HepG2 (cell line): ENCODE measurements around the gene ANGPTL5. TPM values are rescaled to one million over a fixed set of nuclear protein-coding genes. Genes with fewer than 3 reads are reported as not detected.

Source experiments
- BORCS8-MEF2B ChIP-seq: sonication (generic); formaldehyde crosslinking; IDR thresholded peaks from 2 replicates; pipeline ENCODE4 v1.8.0; 2022; ENCODE audit warnings: mild to moderate bottlenecking, missing genetic modification reagents
- CTCF ChIP-seq: sonication (generic); formaldehyde crosslinking; IDR thresholded peaks from 2 replicates; pipeline ENCODE4 v1.5.0; 2020; ENCODE audit warnings: mild to moderate bottlenecking, missing genetic modification reagents, moderate library complexity
- DR1 ChIP-seq: sonication (generic); formaldehyde crosslinking; IDR thresholded peaks from 2 replicates; pipeline ENCODE4 v1.8.0; 2021; ENCODE audit warnings: mild to moderate bottlenecking, missing genetic modification reagents, inconsistent platforms
- ELF1 ChIP-seq: sonication (generic); formaldehyde crosslinking; IDR thresholded peaks from 2 replicates; pipeline ENCODE4 v1.4.0; 2020; ENCODE audit warnings: missing genetic modification reagents
- FOXK1 ChIP-seq: sonication (generic); formaldehyde crosslinking; IDR thresholded peaks from 2 replicates; pipeline ENCODE4 v1.4.0; 2020; ENCODE audit warnings: low read depth, missing genetic modification reagents, borderline replicate concordance
- GATAD1 ChIP-seq: IDR thresholded peaks from 2 replicates; pipeline ENCODE4 v1.6.1; 2016; ENCODE audit warnings: missing genetic modification reagents, missing compliant biosample characterization
- HDAC2 ChIP-seq: sonication (generic); formaldehyde crosslinking; IDR thresholded peaks from 2 replicates; pipeline ENCODE4 v1.4.0; 2020; ENCODE audit warnings: missing genetic modification reagents
- MAF1 ChIP-seq: sonication (generic); formaldehyde crosslinking; IDR thresholded peaks from 2 replicates; pipeline ENCODE4 v1.5.0; 2020; ENCODE audit warnings: missing genetic modification reagents, borderline replicate concordance
- MIER3 ChIP-seq: IDR thresholded peaks from 2 replicates; pipeline ENCODE4 v1.6.1; 2016; ENCODE audit warnings: missing compliant biosample characterization, borderline replicate concordance
- NFKB2 ChIP-seq: sonication (generic); formaldehyde crosslinking; IDR thresholded peaks from 2 replicates; pipeline ENCODE4 v1.4.0; 2020; ENCODE audit warnings: missing genetic modification reagents, borderline replicate concordance
- NFRKB ChIP-seq: fragments of 450-650 bp; IDR thresholded peaks from 2 replicates; pipeline ENCODE4 v1.6.1; 2017
- NFYB ChIP-seq: sonication (generic); formaldehyde crosslinking; IDR thresholded peaks from 2 replicates; pipeline ENCODE4 v1.4.0; 2020; ENCODE audit warnings: missing genetic modification reagents
- NONO ChIP-seq, 2 experiments: fragments of 450-650 bp in 1 of 2; sonication (generic) in 1 of 2; formaldehyde crosslinking in 1 of 2; IDR thresholded peaks in 1 of 2; conservative IDR thresholded peaks in 1 of 2; 2 replicates each; pipeline versions ENCODE4 v1.6.1 to v1.8.0; 2017 to 2022; ENCODE audit warnings: mild to moderate bottlenecking in 1 of 2, missing genetic modification reagents in 1 of 2, moderate library complexity in 1 of 2
- RAD21 ChIP-seq: fragments of 450-650 bp; formaldehyde crosslinking; IDR thresholded peaks from 2 replicates; pipeline ENCODE4 v1.5.0; 2020; ENCODE audit warnings: mild to moderate bottlenecking
- RCOR2 ChIP-seq: IDR thresholded peaks from 2 replicates; pipeline ENCODE4 v1.6.1; 2016; ENCODE audit warnings: missing biosample characterization, missing genetic modification reagents
- REL ChIP-seq: sonication (generic); formaldehyde crosslinking; conservative IDR thresholded peaks from 2 replicates; pipeline ENCODE4 v1.8.0; 2022; ENCODE audit warnings: mild to moderate bottlenecking, missing genetic modification reagents, moderate library complexity
- RNF2 ChIP-seq: fragments of 450-650 bp; conservative IDR thresholded peaks from 2 replicates; pipeline ENCODE4 v1.6.1; 2016; ENCODE audit warnings: low read depth
- RNF219 ChIP-seq: sonication (generic); formaldehyde crosslinking; IDR thresholded peaks from 2 replicates; pipeline ENCODE4 v1.5.0; 2020; ENCODE audit warnings: mild to moderate bottlenecking, missing genetic modification reagents
- RXRA ChIP-seq: sonication (generic); formaldehyde crosslinking; IDR thresholded peaks from 2 replicates; pipeline ENCODE4 v1.5.1; 2020; ENCODE audit warnings: missing genetic modification reagents
- TEAD2 ChIP-seq: sonication (generic); formaldehyde crosslinking; IDR thresholded peaks from 2 replicates; pipeline ENCODE4 v1.9.0; 2021; ENCODE audit warnings: missing genetic modification reagents
- TGIF2 ChIP-seq: IDR thresholded peaks from 2 replicates; pipeline ENCODE4 v1.6.1; 2016; ENCODE audit warnings: control low read depth, missing compliant biosample characterization
- ZMAT3 ChIP-seq: sonication (generic); formaldehyde crosslinking; conservative IDR thresholded peaks from 2 replicates; pipeline ENCODE4 v1.7.0; 2021; ENCODE audit warnings: missing genetic modification reagents
- ZNF501 ChIP-seq: sonication (generic); formaldehyde crosslinking; IDR thresholded peaks from 2 replicates; pipeline ENCODE4 v1.5.1; 2020; ENCODE audit warnings: mild to moderate bottlenecking, moderate library complexity, missing genetic modification reagents
- ZNF549 ChIP-seq: sonication (generic); formaldehyde crosslinking; IDR thresholded peaks from 2 replicates; pipeline ENCODE4 v1.5.0; 2020; ENCODE audit warnings: missing genetic modification reagents
- ZNF552 ChIP-seq: sonication (generic); formaldehyde crosslinking; IDR thresholded peaks from 2 replicates; pipeline ENCODE4 v1.9.0; 2022; ENCODE audit warnings: missing genetic modification reagents, mild to moderate bottlenecking, borderline replicate concordance
- polyA plus RNA-seq, 8 experiments: library from polyadenylated mRNA; depleted of rRNA in 3 of 8; stranded (reverse) in 7 of 8; unstranded in 1 of 8; fragments of >200 nt; fragmentation: Illumina TruSeq in 4 of 8; extraction: Trizol in 4 of 8; gene quantifications; 2 replicates each; pipeline versions ENCODE4 v1.2.1 to v1.2.3, GENCODE V29; 2011 to 2016; ENCODE audit warnings: low read depth in 4 of 8, missing spikeins in 1 of 8, mixed read lengths in 1 of 8; ENCODE audit not compliant: insufficient read depth in 1 of 8
- total RNA-seq, 5 experiments: library from RNA; depleted of rRNA; stranded (reverse); fragments of >200 nt; fragmentation: Illumina TruSeq; extraction: Trizol; gene quantifications; 2 replicates each; pipeline ENCODE4 v1.2.3, GENCODE V29; 2016; ENCODE audit warnings: low read depth in 1 of 5
- TF ChIP-seq, protein P1 (sequence below): sonication (generic); formaldehyde crosslinking; IDR thresholded peaks from 2 replicates; pipeline ENCODE4 v1.8.1; 2023; ENCODE audit warnings: mild to moderate bottlenecking, moderate library complexity, missing genetic modification reagents

The ANGPTL5 gene
- total and polyA plus RNA-seq, 2 of the 13 experiments (the other 11 are each of a cell fraction or from before 2014, with no cell fraction given) = not detected

DNA sequence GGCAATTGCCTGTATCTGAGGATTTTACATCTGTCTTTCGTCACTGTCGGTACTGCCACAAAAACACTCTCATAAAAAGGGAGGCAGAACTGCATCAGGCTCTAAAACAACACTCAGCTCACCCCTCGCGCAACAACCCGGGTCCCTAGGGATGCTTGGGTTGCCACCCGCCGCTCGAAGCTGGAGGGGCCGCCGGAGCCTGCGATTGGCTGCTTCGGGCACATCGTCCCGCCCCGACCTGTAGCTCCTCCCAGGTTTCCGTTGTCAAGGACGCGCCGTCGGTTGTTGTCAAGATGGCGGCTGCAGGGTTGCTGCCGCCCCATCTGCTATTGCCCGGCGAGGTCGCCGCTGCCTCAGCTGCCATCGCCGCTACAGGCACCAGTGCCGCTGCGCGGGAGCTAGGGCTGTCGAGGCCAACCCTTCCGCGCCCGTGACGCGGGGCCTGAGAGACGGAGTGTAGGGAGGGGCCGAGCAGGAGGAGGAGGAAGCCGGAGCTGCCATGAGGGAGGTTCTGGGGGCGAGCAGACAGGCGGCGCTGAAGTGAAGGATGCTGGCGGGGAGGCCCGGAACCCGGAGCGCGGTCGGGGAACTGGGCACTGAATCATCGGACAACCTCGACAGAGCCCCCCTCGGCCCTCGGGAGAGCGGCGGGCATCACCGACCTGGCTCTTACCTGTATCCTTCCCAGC lies 1.4 kb downstream of the ANGPTL5 start, which contains the start of gene CEP126 (continued):
- TF ChIP-seq HDAC2 = peak; percentile 44
- TF ChIP-seq ELF1 = peak; percentile 46; the same call in 1 of the 2 replicates
- peak; percentile 76; the same call in 1 of the 2 replicates for TF ChIP-seq RNF2
- peak; percentile 73; the same call in 1 of the 2 replicates for TF ChIP-seq MIER3 (CRISPR knock-in tag)
- TF ChIP-seq ZMAT3 = 0 out of 2 replicates have a peak, but pooled peaks have one; percentile 74
- no peak for TF ChIP-seq REL
- no peak for TF ChIP-seq NONO (IDR thresholded peaks at IDR 0.05)
- peak; percentile 94 for TF ChIP-seq NONO (CRISPR knock-in tag; conservative IDR thresholded peaks at IDR 0.05)
- peak; percentile 89; the same call in 1 of the 2 replicates for TF ChIP-seq NFKB2
- no peak for TF ChIP-seq MAF1 (CRISPR knock-in tag)
- peak; percentile 88 for TF ChIP-seq NFYB (CRISPR knock-in tag)
- TF ChIP-seq, protein P1, sequence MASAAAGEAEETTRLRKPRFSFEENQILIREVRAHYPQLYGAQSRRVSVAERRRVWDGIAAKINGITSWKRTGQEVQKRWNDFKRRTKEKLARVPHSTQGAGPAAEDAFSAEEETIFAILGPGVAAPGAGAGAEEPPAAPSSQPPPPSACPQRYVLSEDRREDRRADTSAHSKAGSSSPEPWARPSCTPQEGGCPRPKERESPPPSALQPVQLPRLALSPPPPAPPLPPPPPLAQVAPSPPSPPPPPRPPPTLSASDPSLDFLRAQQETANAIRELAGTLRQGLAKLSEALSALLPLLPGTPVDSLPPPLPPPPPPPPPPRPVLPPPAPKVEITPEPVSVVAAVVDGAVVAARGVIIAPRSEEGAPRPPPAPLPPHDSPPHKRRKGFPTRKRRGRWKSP = peak; percentile 85
- no peak for TF ChIP-seq ZNF549 (CRISPR knock-in tag)
- no peak; the same call in 1 of the 2 replicates for TF ChIP-seq DR1
- no peak for TF ChIP-seq NFRKB
- peak; percentile 63; the same call in 1 of the 2 replicates for TF ChIP-seq RCOR2
- TF ChIP-seq RAD21 (CRISPR knock-in tag) = peak; percentile 71
- TF ChIP-seq TEAD2 (CRISPR knock-in tag) = no peak
- TF ChIP-seq ZNF552 (CRISPR knock-in tag) = peak; percentile 36; the same call in 1 of the 2 replicates
- TF ChIP-seq GATAD1 (CRISPR knock-in tag) = peak; percentile 73
- no peak for TF ChIP-seq RNF219 (CRISPR knock-in tag)
- TF ChIP-seq FOXK1 (CRISPR knock-in tag) = peak; percentile 75; the same call in 1 of the 2 replicates
- TF ChIP-seq CTCF (CRISPR knock-in tag) = peak; percentile 84
- TF ChIP-seq ZNF501 (CRISPR knock-in tag) = peak; percentile 97
- TF ChIP-seq BORCS8-MEF2B (CRISPR knock-in tag) = peak; percentile 70; the same call in 1 of the 2 replicates
- peak; percentile 67; the same call in 1 of the 2 replicates for TF ChIP-seq RXRA
- TF ChIP-seq TGIF2 (CRISPR knock-in tag) = peak; percentile 70; the same call in 1 of the 2 replicates
